ENCODE results near the gene NDUFB7.
"Not testable (repeated sequence)": the region's sequence is repeated elsewhere in the genome, so short reads cannot be mapped to it uniquely, and the experiment has no call there.

Gene NDUFB7

DNA sequence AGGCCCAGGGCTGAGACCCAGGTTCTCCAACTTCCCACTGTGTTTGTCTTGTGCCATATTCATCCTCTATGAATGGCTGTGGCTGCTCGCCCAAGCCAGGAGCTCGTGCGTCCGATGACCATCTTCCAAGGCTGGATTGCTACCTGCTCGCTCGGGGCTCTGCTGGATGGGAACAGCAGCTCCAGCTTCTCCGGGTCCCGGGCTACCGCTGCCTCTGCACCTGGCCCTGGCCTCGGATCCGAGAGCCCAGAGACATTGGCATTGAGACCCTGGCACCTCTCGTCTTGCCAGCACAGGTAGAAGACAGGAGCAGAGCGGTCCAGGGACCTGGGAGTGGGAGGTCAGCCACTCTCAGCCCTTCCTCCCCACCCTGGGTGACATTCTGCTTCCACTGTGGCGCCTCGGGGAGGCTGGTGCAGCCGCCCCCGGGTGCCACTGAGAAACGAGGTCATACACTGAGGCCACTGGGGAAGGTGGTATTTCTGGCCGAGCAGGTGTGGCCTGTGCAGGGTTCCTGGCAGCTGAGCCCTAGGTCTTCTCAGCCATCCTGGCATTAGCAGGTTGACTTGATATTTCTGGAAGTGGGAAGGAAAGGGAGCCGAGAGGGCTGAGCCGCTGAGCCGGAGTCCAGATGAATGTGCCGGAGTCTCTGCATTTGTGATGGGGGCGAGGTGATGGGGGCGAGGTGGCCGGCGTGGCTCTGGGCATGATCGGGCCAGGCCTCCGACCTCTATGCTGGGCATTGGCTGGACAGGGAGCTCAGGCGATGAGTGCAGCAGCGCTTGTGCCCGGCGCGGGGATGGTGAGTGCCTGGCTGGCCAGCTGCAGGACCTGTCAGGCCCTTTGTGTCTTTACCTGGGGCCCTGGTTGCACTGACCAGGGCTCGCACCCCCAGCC, 18.6 kb downstream of the NDUFB7 start:
- DNase-seq (ENCODE audit: low read depth), result no peak

DNA sequence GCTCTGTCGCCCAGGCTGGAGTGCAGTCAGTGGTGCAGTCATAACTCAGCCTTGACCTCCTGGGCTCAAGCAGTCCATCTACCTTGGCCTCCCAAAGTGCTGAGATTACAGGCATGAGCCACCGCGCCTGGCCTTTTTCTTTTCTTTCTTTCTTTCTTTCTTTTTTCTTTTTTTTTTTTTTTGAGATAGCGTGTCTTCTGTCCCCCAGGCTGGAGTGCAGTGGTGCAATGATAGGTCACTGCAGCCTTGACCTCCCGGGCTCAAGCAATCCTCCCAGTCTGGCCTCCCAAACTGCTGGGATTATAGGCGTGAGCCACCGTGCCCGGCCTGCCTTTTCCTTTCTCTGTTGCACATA, 19.9 kb downstream of the NDUFB7 start:
- DNase-seq (ENCODE audit: low read depth), result not testable (repeated sequence)

DNA sequence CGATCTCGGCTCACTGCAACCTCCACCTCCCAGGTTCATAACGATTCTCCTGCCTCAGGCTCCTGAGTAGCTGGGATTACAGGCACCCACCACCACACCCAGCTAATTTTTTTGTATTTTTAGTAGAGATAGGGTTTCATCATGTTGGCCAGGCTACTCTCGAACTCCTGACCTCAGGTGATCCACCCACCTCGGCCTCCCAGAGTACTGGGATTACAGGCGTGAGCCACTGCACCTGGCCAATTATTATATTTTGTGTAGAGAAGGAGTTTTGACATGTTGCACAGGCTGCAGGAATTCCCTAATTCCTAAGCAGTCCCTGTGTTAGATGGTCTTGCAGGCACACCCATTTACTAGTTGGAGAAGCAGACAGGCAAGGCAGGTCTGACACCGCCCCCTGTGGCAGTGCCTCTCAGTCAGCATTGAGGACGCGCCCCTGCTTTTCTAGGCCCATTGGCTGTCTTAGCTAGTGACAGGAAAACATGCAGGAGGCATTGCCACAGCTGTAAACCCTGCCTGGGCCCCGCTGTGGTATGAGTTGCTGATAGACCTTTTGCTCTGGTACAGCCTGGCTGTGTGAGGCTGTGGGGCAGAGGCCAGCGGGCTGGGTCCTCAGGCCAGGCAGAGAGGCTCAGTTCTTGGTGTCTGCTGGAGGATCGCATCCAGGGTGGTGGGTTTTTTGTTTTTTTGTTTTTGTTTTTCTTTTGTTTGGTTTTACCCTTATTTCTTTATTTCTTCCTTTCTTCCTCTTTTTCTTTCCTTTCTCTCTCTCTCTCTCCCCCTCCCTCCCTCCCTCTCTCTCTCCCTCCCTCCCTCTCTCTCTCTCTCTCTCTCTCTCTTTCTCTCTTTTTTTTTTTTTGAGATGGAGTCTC, 20.5 kb downstream of the NDUFB7 start:
- peak; percentile 60 for DNase-seq (ENCODE audit: low read depth)

DNA sequence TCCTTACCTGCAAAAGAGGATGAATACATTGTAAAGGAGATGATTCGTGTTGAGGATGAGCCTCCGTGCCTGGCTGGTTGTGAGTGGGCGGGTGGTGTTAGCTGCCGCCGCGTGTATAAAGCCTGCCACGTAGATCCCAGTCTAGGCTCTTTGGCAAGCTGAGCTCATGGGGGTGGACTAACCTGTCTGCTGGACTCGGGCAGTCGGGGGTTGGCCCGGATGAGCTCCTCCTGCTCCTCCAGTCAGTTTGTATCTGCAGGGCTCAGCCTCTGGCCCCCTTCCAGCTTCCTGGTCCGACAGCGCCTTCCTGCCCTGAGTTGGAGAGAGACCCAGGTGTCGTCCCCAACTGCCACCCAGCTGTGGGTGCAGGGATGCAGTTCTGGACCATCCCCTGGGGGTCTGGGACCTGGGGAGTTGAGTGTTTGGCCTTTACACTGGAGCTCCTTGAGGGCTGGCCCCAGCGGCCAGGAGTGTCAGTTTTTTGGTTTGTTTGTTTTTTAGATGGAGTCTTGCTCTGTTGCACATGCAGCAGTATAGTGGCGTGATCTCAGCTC, 21.6 kb downstream of the NDUFB7 start:
- DNase-seq (ENCODE audit: low read depth), result no peak

DNA sequence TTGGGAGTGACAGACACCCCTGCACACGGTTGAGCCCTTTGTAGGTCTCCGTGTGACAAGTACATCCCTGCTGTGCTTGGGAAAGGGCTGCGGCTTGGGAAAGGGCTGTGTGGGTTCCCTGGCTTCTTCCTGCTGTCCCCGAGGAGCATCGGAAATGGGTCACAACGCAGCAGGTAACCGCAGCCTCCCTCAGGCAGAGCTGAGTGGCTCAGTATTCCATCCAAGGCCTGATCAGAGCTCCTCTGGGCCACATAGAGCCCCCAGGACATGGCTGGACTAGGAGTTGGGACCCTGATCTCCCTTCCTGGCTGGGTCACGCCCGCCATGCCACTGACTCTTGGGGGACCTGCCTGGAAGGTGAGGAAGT, 26.2 kb downstream of the NDUFB7 start:
- DNase-seq (ENCODE audit: low read depth), result no peak

DNA sequence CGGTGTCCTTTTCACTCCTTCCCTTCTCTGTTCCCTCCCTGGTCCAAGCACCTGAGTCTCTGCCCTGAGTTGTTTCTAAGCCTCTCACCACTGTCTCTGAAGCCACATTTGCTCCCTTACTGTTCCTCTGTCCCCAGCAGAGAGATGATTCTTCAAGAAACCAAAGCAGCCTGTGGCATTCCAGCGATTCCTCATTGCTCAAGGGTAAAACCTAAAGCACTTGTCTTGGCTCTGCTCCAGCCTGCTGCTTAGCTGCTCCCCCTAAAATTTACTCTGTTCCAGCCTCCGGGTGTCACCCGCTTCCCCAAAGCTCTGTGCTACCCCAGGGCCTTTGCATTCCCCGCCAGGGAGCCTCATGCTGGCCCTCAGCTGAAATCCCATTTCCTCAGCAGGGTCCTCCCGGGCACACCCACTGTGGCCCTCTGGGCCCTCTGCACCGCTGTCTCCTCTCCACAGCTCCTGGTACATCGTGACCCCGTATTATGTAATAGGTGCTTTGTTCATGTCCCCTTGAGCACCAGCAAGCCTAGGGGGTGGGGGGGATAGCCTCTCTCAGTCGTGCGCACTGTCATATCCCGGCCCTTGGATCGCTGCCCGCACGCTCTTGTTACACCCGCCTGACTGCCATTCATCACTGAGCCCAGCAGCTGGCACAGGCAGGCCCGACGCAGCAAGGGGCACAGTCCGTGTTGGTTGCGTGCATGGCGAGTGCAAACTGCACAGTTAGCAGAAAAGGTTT, 26.7 kb downstream of the NDUFB7 start:
- DNase-seq (ENCODE audit: low read depth), result no peak

DNA sequence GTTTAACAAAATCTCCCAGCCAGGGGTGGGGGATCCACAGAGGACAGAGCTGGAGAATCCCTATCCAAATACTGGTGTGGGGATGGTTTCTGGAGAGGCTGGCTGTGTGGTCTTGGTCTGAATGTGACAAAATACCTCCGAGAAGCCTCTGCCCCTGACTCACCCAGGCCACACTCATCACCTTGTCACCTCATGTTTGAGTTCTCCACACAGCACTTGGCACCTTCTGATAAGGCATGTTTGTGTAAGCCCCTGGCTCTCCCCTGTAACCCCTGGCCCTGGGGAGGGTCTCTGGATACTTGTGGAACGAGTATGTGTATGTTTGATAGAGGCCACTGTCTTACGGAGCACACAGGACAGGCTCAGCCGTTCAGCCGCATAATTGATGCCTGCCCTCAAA, 27.8 kb downstream of the NDUFB7 start:
- DNase-seq (ENCODE audit: low read depth), result no peak

DNA sequence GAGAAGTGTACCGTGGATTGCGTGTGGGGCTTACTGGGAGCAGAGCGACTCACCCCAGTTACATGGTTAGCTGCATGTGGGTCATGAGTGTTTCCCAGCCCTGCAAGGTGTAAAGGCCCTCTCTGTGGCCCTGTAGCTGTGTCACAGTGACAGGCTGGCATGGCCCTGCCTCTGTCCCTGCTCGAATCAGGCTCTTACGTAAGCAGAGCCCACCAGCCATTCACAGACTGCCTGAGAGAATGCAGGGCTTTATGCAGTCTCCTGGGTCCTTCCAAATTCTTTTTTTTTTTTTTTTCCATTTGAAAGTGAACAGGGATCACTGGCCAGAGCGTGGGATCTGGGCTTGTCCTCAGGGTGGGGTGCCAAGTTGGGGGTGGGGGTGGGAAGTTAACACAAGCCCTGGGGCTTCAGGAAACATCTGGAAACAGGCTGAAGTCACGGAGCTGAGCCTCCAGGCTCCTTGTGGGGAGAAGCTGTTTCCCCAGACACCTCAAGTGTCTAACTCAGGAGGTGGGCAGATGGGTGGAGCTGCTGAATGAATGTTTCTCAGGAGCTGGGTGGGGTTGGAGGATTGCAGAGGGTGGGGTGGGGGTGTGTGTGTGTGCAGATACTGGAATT, 29.0 kb downstream of the NDUFB7 start:
- DNase-seq (ENCODE audit: low read depth), result no peak

DNA sequence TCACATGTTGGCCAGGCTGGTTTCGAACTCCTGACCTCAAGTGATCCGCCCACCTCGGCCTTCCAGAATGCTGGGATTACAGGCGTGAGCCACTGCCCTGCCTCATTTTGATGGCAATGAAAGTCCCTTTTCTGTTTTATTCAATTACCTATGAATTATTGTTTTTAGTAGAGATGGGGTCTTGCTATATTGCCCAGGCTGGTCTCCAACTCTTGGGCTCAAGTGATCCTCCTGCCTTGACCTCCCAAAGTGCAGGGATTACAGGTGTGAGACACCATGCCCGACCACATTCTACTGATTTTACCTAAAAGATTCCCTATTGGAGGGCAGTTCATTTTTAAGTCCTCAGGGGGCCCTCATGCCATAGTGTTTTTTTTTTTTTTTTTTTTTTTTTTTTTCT, 29.9 kb downstream of the NDUFB7 start:
- DNase-seq (ENCODE audit: low read depth), result not testable (repeated sequence)

DNA sequence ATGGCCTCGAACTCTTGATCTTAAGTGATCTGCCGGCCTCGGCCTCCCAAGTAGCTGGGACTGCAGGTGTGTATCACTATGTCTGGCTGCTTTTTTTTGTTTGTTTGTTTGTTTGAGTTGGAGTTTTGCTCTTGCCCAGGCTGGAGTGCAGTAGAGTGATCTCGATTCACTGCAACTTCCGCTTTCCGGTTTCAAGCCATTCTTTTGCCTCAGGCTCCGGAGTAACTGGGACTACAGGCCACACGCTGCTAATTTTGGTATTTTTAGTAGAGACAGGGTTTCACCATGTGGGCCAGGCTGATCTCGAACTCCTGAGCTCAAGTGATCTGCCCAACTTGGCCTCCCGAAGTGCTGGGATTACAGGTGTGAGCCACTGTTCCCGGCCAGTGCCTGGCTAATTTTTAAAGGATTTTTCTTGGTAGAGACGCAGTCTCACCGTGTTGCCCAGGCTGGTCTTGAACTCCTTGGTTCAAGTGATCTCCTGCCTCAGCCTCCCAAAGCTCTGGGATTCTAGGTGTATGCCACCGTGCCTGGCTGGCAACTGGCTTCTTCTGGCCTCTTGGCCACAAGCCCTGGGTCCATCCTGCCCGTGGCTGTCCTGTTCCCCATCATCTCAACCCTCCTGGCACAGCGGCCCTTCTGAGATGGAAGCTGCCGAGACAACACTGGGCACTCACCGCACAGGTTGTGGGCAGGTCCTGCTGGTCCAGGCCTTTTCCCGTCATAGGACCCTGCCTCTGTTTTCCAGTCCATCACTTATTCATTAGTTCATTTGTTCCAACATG, 30.9 kb downstream of the NDUFB7 start:
- DNase-seq (ENCODE audit: low read depth), result no peak

DNA sequence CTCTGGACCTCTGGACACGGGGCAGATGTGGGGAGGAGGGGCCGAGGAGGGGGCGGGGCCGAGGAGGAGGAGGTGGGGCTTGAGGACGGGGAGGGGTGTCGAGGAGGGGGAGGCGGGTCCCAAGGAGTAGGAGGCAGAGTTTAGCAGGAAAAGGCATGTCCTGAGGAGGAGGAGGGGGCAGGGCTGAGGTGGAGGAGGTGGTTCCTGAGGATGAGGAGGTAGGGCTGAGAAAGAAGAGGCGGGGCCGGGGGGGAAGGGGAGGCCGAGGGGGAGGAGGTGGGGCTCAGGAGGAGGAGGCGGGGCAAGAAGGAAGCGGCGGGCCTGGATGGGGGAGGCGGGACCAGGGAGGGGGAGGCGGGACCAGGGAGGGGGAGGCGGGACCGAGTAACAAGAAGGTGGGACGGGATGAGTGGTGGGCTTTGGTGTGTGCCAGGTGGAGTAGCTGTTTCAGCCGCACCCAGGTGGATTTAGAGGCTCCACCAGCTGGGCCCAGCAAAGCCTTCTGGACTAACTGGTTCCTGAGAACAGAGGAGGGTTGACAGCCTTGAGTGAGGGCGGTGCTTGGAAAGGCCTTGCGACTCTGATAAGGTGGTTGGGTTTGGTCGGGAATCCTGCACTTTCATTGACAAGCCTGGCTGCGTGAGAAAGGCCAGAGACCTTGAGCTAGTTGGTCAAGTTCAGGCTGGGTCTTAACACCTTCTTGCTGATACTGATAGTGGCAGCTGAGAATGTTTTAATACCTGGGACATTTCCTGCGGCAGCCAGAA, 34.8 kb downstream of the NDUFB7 start:
- DNase-seq (ENCODE audit: low read depth), result no peak

DNA sequence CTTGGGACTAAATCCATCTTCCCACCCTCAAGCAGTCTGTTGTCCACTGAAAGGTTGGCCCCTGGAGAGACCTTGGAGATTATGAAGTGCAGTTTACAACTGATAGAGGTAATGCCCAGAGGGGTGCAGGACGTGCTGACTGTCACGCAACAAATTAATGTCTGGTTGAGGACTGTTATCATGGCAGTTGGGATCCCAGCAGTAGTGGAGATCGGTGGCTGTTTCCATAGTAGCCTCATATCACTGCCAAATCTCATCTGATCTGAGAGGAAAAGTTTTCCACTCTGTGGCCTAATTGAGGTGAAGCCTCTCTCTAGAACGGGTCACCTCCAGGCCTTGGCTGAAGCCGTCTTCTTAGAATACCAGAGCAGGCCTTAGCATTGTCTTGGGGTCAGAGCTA, 38.4 kb downstream of the NDUFB7 start:
- no peak for DNase-seq (ENCODE audit: low read depth)

DNA sequence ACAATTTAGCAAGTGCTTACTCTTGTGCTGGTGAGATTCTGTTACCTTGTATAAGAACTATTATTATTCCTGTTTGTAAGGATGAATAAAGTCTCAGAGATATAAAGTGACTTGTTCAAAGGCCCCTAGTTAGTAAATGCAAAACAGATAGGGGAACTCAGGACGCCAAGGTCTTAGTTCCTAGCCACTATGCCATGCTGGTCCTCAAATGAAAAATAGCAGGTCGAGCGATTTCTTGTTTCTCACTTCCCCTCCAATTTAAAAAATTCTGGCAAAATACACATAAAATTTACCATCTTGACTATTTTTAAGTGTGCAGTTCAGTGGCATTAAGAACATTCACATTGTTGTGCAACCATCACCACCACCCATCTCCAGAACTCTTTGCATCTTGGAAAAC, 41.4 kb downstream of the NDUFB7 start:
- no peak for DNase-seq (ENCODE audit: low read depth)

DNA sequence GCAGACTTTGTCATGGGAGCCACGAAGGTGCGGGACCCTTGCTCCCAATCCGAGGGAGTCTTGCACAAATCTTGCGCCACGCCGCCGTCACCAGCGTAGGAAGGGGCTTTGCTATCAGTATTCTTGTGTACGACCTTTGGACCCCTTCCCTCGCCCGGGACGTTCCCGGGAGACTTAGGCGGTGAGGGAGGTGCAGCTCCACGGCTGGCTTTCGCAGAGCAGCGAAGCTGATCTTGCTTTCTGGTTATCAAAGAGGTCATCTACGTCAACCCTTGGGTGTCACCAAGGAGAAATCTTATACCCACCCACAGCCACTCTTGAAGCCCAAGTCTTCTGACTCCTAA, 41.9 kb downstream of the NDUFB7 start:
- no peak for DNase-seq (ENCODE audit: low read depth)

DNA sequence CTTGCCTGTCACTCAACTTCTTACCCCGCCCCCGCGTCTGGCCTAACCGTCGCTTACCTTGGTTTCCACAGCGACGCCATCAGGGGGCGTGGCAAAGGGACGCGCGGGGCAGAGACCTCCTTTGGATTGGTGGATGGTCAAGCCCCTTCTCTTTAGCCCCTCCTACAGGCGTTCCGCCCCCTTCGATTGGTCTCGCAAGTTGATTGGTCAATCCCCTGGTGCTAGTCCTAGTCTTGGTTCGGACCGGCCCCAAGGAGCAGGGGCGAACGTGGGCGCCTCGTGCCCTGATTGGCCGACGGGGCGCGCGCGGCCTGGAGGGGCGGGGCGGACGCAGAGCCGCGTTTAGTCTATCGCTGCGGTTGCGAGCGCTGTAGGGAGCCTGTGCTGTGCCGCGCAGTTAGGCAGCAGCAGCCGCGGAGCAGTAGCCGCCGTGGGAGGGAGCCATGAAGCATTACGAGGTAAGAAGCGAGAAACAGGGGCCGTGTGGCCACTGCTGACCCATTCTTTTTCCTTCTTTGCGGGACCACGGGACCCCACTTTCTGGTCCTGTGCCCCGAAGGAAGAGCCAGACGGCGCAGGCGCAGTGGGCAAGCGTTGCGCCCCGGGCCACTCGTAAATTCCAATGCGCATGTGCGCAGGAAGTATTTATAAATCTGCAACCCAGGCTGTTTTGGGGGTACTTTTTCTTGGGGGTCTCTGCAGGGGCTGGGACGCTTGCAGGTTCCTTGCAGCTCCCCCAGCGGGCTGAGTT, 42.4 kb downstream of the NDUFB7 start, which contains the start of gene TECR:
TECR (plus strand) TSS at position 341 of the 751 bp plus-strand sequence; CDS start at position 444, 103 bp downstream.
- peak; percentile 100 for DNase-seq (ENCODE audit: low read depth)

DNA sequence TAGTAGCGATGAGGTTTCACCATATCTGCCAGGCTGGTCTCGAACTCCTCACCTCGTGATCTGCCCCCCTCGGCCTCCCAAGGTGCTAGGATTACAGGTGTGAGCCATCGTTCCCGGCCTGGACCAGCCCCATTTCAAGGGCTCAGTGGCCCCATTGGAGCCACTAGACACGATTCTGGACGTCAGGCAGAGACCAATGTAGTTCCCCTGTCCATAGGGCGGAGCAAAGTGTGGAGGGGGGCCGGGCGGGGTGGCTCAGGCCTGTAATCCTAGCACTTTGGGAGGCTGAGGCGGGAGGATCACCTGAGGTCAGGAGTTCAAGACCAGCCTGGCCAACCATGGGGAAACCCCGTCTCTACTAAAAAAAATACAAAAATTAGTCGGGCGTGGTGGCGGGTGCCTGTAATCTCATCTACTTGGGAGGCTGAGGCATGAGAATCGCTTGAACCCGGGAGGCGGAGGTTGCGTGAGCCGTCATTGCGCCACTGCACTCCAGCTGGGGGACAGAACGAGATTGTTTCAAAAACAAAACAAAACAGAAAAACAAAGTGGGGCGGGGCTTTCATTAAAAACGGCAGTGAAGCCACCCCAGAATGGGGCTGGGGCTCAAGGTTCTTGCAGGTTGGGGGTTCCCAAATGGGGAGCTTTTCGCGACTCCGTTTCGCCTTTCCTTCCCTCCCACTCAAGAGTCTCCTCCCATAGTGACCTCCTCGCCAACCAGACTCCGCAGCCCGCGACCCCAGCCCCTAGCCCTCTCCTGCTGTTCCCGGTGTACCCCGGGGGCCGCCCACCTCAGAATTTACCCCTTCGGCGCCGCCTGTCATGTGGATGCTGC, 43.2 kb downstream of the NDUFB7 start:
- no peak for DNase-seq (ENCODE audit: low read depth)

DNA sequence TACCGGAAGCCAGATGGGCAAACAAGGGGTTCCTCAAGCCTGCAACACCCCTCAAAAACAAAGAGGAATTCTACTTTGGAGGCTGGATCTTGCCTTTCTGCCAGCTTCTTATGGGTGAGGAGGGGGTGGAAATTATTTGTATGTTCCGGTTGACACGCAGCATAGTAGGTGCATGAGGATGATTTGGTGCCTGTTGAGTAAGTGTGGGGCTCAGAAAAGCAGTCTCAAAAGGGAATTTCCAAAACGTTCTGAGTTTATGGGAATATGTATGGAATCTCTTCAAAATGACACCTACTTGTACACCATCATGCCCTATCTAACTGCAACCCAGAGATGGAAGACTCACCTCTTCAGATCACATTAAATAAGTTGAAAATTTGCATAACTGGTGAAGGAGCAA, 45.4 kb downstream of the NDUFB7 start:
- DNase-seq (ENCODE audit: low read depth), result no peak

DNA sequence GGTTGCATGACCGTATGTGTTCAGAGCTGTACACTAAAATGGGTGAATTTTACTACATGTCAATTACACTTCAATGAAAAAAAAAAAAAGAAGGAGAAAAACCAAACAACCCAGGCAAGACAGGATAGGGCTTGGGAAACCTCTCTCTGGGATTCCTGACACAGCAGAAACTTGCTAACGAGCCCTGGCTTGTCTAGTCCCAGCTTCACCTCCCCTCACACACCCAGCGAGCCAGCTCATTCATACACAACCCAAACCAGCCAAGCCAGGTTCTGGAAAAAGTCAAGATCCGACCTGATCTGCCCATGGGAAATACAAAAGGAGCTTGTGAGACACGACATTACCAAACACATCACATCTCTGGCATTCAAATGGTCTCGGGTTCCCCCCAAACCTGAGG, 46.1 kb downstream of the NDUFB7 start:
- DNase-seq (ENCODE audit: low read depth), result no peak

DNA sequence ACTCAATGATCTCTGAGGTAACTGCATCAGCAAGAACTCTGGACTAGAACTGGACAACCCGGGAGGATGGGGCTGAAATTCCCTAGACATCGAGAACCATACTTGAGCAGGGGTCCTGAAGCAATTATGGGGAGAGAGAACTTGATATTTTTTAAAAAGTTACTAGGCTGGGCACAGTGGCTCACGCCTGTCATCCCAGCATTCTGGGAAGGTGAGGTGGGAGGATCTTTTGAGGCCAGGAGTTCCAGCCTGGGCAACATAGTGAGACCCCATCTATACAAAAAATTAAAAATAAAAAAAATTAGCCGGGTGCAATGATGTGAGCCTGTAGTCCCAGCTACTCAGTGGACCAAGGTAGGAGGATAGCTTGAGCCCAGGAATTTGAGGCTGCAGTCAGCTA, 51.3 kb downstream of the NDUFB7 start:
- DNase-seq (ENCODE audit: low read depth), result no peak
